CD4-positive, alpha-beta memory T cell (primary cell): ENCODE results near the gene PALLD. TPM values are rescaled to one million over a fixed set of nuclear protein-coding genes. Genes with fewer than 3 reads are reported as not detected.

Source experiments
- CTCF ChIA-PET: fragments of 350-600 bp; sonication (Branson Sonifier 250); formaldehyde crosslinking; loops from one replicate; lab custom pipeline; 2021; ENCODE audit warnings: inconsistent platforms; ENCODE audit not compliant: partially characterized antibody; lab: Charles Lee
- POLR2A ChIA-PET: fragments of 350-600 bp; sonication (Branson Sonifier 250); formaldehyde crosslinking; loops from one replicate; lab custom pipeline; 2021; ENCODE audit not compliant: partially characterized antibody; lab: Charles Lee
- DNase-seq, 5 donors: peaks; one replicate each; pipeline versions ENCODE4 v3.0.0 to v3.0.0-alpha.2; 2020 to 2022; ENCODE audit warnings: mixed read lengths in 1 of 5
- H3K27ac ChIP-seq: one replicate; pipeline ENCODE4 v1.7.0; 2013; ENCODE audit warnings: low read depth, low read length
- H3K27me3 ChIP-seq: 2 replicates; pipeline ENCODE4 v1.7.0; 2013; ENCODE audit warnings: mild to moderate bottlenecking, low read length, moderate library complexity; ENCODE audit not compliant: insufficient read depth
- H3K36me3 ChIP-seq: 2 replicates; pipeline ENCODE4 v1.7.0; 2013; ENCODE audit warnings: mild to moderate bottlenecking, low read length, moderate library complexity; ENCODE audit not compliant: insufficient read depth
- H3K4me1 ChIP-seq: 2 replicates; pipeline ENCODE4 v1.7.0; 2013; ENCODE audit warnings: mild to moderate bottlenecking, low read length, moderate library complexity; ENCODE audit not compliant: insufficient read depth
- H3K4me3 ChIP-seq, 2 donors: one replicate each; pipeline ENCODE4 v1.7.0; 2013; ENCODE audit warnings: low read length in 2 of 2, mild to moderate bottlenecking in 1 of 2
- H3K9me3 ChIP-seq, 2 donors: one replicate each; pipeline ENCODE4 v1.7.0; 2013; ENCODE audit warnings: low read length in 2 of 2, control low read depth in 1 of 2; ENCODE audit not compliant: control insufficient read depth in 1 of 2
- H3K27ac Mint-ChIP-seq, 7 donors: one replicate each; pipeline ENCODE4 v1.8.0; 2020 to 2021; ENCODE audit warnings: mixed read lengths in 7 of 7, mild to moderate bottlenecking in 6 of 7, inconsistent platforms in 3 of 7, moderate library complexity in 3 of 7
- H3K27me3 Mint-ChIP-seq, 2 donors: one replicate each; pipeline ENCODE4 v1.8.0; 2020 to 2021; ENCODE audit warnings: mixed read lengths in 2 of 2
- H3K36me3 Mint-ChIP-seq, 2 donors: one replicate each; pipeline ENCODE4 v1.8.0; 2020 to 2021; ENCODE audit warnings: mixed read lengths in 2 of 2, inconsistent platforms in 1 of 2, mild to moderate bottlenecking in 1 of 2
- H3K4me1 Mint-ChIP-seq, 4 donors: one replicate each; pipeline ENCODE4 v1.8.0; 2020 to 2021; ENCODE audit warnings: mixed read lengths in 4 of 4, mild to moderate bottlenecking in 1 of 4
- H3K4me3 Mint-ChIP-seq, 8 donors: one replicate each; pipeline ENCODE4 v1.8.0; 2020 to 2021; ENCODE audit warnings: mixed read lengths in 8 of 8, mild to moderate bottlenecking in 7 of 8, moderate library complexity in 6 of 8, inconsistent platforms in 3 of 8
- H3K9me3 Mint-ChIP-seq, 8 donors: one replicate each; pipeline ENCODE4 v1.8.0; 2020 to 2021; ENCODE audit warnings: mixed read lengths in 8 of 8, mild to moderate bottlenecking in 5 of 8, inconsistent platforms in 3 of 8, moderate library complexity in 1 of 8
- intact Hi-C: fragments of 100-400 bp; cut with micrococcal nuclease; formaldehyde crosslinking; loops from one replicate; pipeline ENCODE4 v1.15.1; 2023
- polyA plus RNA-seq, 2 donors: library from polyadenylated mRNA; unstranded; fragments of 300-500 nt; fragmentation: Illumina TruSeq; gene quantifications; one replicate each; pipeline ENCODE4 v1.2.3, GENCODE V29; 2021
- total RNA-seq, 2 experiments: library from RNA; stranded (reverse); gene quantifications; one replicate each; pipeline ENCODE4 v1.2.3, GENCODE V29; 2021

PALLD gene
- total and polyA plus RNA-seq, 4 experiments from 2014 or later, result 0.55 to 1.4 (median 1.0) TPM; not detected in 1

- Histone ChIP-seq H3K27me3 (no peaks in the 10 kb centered on the region), H3K4me3 (no peak overlapping the region), H3K27ac (no peak overlapping the region), H3K4me1 (no peaks in the 10 kb centered on the region), H3K9me3 (no peaks in the 10 kb centered on the region), H3K36me3 (no peaks in the 10 kb centered on the region)
- Mint-ChIP-seq H3K9me3 (peaks cover 0 to 2% (median 0%) of the 10 kb centered on the region in 8 donors), H3K4me1 (no peaks in the 10 kb centered on the region), H3K4me3 (no peak overlapping the region), H3K27ac (no peak overlapping the region), H3K36me3 (no peaks in the 10 kb centered on the region), H3K27me3 (peaks cover 14 to 25% of the 10 kb centered on the region in 2 donors)
- CTCF ChIA-PET, result no interaction called here
- no peak for DNase-seq
- intact Hi-C loops, result no loop called here
- POLR2A ChIA-PET, result no interaction called here
Measured at GRCh38 chr4:168637872-168638756, 141.3 kb downstream of the PALLD start.

GRCh38 chr4:168639914-168640313 lies 143.1 kb downstream of the PALLD start:
- DNase-seq, result no peak
- Histone ChIP-seq H3K4me1 (no peaks in the 10 kb centered on the region), H3K27me3 (no peaks in the 10 kb centered on the region), H3K4me3 (no peak overlapping the region), H3K27ac (no peak overlapping the region), H3K36me3 (no peaks in the 10 kb centered on the region), H3K9me3 (no peaks in the 10 kb centered on the region)
- POLR2A ChIA-PET, result no interaction called here
- Mint-ChIP-seq H3K4me1 (no peaks in the 10 kb centered on the region), H3K36me3 (no peaks in the 10 kb centered on the region), H3K4me3 (no peak overlapping the region), H3K9me3 (peaks cover 0 to 2% (median 0%) of the 10 kb centered on the region in 8 donors), H3K27me3 (peaks cover 9 to 17% of the 10 kb centered on the region in 2 donors), H3K27ac (no peak overlapping the region)
- CTCF ChIA-PET, result interaction anchor here (1.0 kb wide), 1 partner anchor 11 kb away, joined by 3 read pairs; no protein-coding TSS in a partner anchor
- intact Hi-C loops, result no loop called here

- CTCF ChIA-PET, result no interaction called here
- DNase-seq, result no peak
- Histone ChIP-seq H3K4me3 (no peak overlapping the region), H3K4me1 (no peaks in the 10 kb centered on the region), H3K27ac (no peak overlapping the region), H3K9me3 (no peaks in the 10 kb centered on the region), H3K27me3 (no peaks in the 10 kb centered on the region), H3K36me3 (no peaks in the 10 kb centered on the region)
- POLR2A ChIA-PET, result no interaction called here
- Mint-ChIP-seq H3K4me1 (no peaks in the 10 kb centered on the region), H3K27me3 (peaks cover 8 to 13% of the 10 kb centered on the region in 2 donors), H3K4me3 (no peak overlapping the region), H3K9me3 (peaks cover 0 to 2% (median 0%) of the 10 kb centered on the region in 8 donors), H3K36me3 (no peaks in the 10 kb centered on the region), H3K27ac (no peak overlapping the region)
- intact Hi-C loops, result no loop called here
Measured at GRCh38 chr4:168641811-168642140, 144.9 kb downstream of the PALLD start.

- H3K4me3 Mint-ChIP-seq, result no peak overlapping the region
- DNase-seq, result no peak
Measured at GRCh38 chr4:168642591-168642990, 145.7 kb downstream of the PALLD start.

GRCh38 chr4:168643111-168643795 lies 146.4 kb downstream of the PALLD start:
- no peak overlapping the region for H3K4me3 ChIP-seq
- POLR2A ChIA-PET, result no interaction called here
- no peaks in the 10 kb centered on the region for H3K4me1 ChIP-seq
- Mint-ChIP-seq H3K27me3 (peaks cover 8 to 13% of the 10 kb centered on the region in 2 donors), H3K36me3 (no peaks in the 10 kb centered on the region), H3K9me3 (peaks cover 0 to 2% (median 0%) of the 10 kb centered on the region in 8 donors), H3K4me3 (no peak overlapping the region), H3K27ac (no peak overlapping the region), H3K4me1 (no peaks in the 10 kb centered on the region)
- no peaks in the 10 kb centered on the region for H3K36me3 ChIP-seq
- H3K9me3 ChIP-seq, result no peaks in the 10 kb centered on the region
- no peak overlapping the region for H3K27ac ChIP-seq
- intact Hi-C loops, result no loop called here
- no peaks in the 10 kb centered on the region for H3K27me3 ChIP-seq
- DNase-seq, result no peak
- CTCF ChIA-PET, result no interaction called here

More at GRCh38 chr4:168642591-168642990, 145.7 kb downstream of the PALLD start:
- no peaks in the 10 kb centered on the region for H3K4me1 ChIP-seq
- no peaks in the 10 kb centered on the region for H3K36me3 ChIP-seq
- no peaks in the 10 kb centered on the region for H3K27me3 ChIP-seq
- no peak overlapping the region for H3K4me3 ChIP-seq
- POLR2A ChIA-PET, result no interaction called here
- H3K27ac ChIP-seq, result no peak overlapping the region
- H3K27ac Mint-ChIP-seq, result no peak overlapping the region
- no peaks in the 10 kb centered on the region for H3K36me3 Mint-ChIP-seq
- peaks cover 0 to 2% (median 0%) of the 10 kb centered on the region in 8 donors for H3K9me3 Mint-ChIP-seq
- no peaks in the 10 kb centered on the region for H3K9me3 ChIP-seq
- H3K4me1 Mint-ChIP-seq, result no peaks in the 10 kb centered on the region
- CTCF ChIA-PET, result no interaction called here
- intact Hi-C loops, result no loop called here
- H3K27me3 Mint-ChIP-seq, result peaks cover 8 to 13% of the 10 kb centered on the region in 2 donors

GRCh38 chr4:168643796-168644159 lies 146.9 kb downstream of the PALLD start:
- no peaks in the 10 kb centered on the region for H3K36me3 Mint-ChIP-seq
- DNase-seq, result no peak
- H3K9me3 Mint-ChIP-seq, result peaks cover 0 to 2% (median 0%) of the 10 kb centered on the region in 8 donors
- Histone ChIP-seq H3K4me1 (no peaks in the 10 kb centered on the region), H3K4me3 (no peak overlapping the region), H3K27ac (no peak overlapping the region), H3K36me3 (no peaks in the 10 kb centered on the region), H3K9me3 (no peaks in the 10 kb centered on the region), H3K27me3 (no peaks in the 10 kb centered on the region)
- intact Hi-C loops, result no loop called here
- no peak overlapping the region for H3K4me3 Mint-ChIP-seq
- H3K4me1 Mint-ChIP-seq, result no peaks in the 10 kb centered on the region
- POLR2A ChIA-PET, result no interaction called here
- H3K27me3 Mint-ChIP-seq, result peaks cover 11 to 13% of the 10 kb centered on the region in 2 donors
- CTCF ChIA-PET, result no interaction called here
- no peak overlapping the region for H3K27ac Mint-ChIP-seq

- Mint-ChIP-seq H3K4me3 (no peak overlapping the region), H3K27me3 (peaks cover 13% of the 10 kb centered on the region in 2 donors), H3K9me3 (no peaks in the 10 kb centered on the region), H3K4me1 (no peaks in the 10 kb centered on the region), H3K27ac (no peak overlapping the region), H3K36me3 (no peaks in the 10 kb centered on the region)
- Histone ChIP-seq H3K36me3 (no peaks in the 10 kb centered on the region), H3K4me3 (no peak overlapping the region), H3K27me3 (no peaks in the 10 kb centered on the region), H3K27ac (no peak overlapping the region), H3K4me1 (no peaks in the 10 kb centered on the region), H3K9me3 (no peaks in the 10 kb centered on the region)
- CTCF ChIA-PET, result no interaction called here
- POLR2A ChIA-PET, result no interaction called here
- DNase-seq, result no peak
- intact Hi-C loops, result no loop called here
Measured at GRCh38 chr4:168646001-168646768, 149.3 kb downstream of the PALLD start.
